HepG2 (cell line): ENCODE measurements around the gene PSD4. TPM values are rescaled to one million over a fixed set of nuclear protein-coding genes. Genes with fewer than 3 reads are reported as not detected.

ENCODE experiments used
- CEBPG ChIP-seq: IDR thresholded peaks from 2 replicates; pipeline ENCODE4 v1.6.1; 2016
- CREB3 ChIP-seq: sonication (generic); formaldehyde crosslinking; IDR thresholded peaks from 2 replicates; pipeline ENCODE4 v1.5.0; 2020; ENCODE audit warnings: missing genetic modification reagents
- E2F1 ChIP-seq: sonication (generic); formaldehyde crosslinking; IDR thresholded peaks from 2 replicates; pipeline ENCODE4 v1.5.0; 2020; ENCODE audit warnings: missing genetic modification reagents
- FOXA3 ChIP-seq: IDR thresholded peaks from 2 replicates; pipeline ENCODE4 v1.6.1; 2016; ENCODE audit warnings: missing genetic modification reagents, missing compliant biosample characterization
- GTF3A ChIP-seq: sonication (generic); formaldehyde crosslinking; conservative IDR thresholded peaks from 2 replicates; pipeline ENCODE4 v1.4.0; 2020; ENCODE audit warnings: mild to moderate bottlenecking, missing genetic modification reagents
- HMG20B ChIP-seq: conservative IDR thresholded peaks from 2 replicates; pipeline ENCODE4 v1.6.1; 2016; ENCODE audit warnings: missing genetic modification reagents, missing compliant biosample characterization
- KDM5A ChIP-seq: fragments of 200-600 bp; sonication (generic); IDR thresholded peaks from 2 replicates; pipeline ENCODE4 v1.7.0; 2018; ENCODE audit warnings: antibody characterized with exemption, mild to moderate bottlenecking, low read length, borderline replicate concordance
- KDM6A ChIP-seq: IDR thresholded peaks from 2 replicates; pipeline ENCODE4 v1.6.1; 2016; ENCODE audit warnings: low read depth
- NFKB2 ChIP-seq: sonication (generic); formaldehyde crosslinking; IDR thresholded peaks from 2 replicates; pipeline ENCODE4 v1.4.0; 2020; ENCODE audit warnings: missing genetic modification reagents, borderline replicate concordance
- PRMT3 ChIP-seq: sonication (generic); formaldehyde crosslinking; IDR thresholded peaks from 2 replicates; pipeline ENCODE4 v1.8.1; 2022; ENCODE audit warnings: low read depth, mild to moderate bottlenecking, moderate library complexity, missing genetic modification reagents, borderline replicate concordance
- RERE ChIP-seq: IDR thresholded peaks from 2 replicates; pipeline ENCODE4 v1.6.1; 2016; ENCODE audit warnings: low read depth, missing genetic modification reagents, missing compliant biosample characterization
- RXRB ChIP-seq: IDR thresholded peaks from 2 replicates; pipeline ENCODE4 v1.6.1; 2016; ENCODE audit warnings: borderline replicate concordance, missing genetic modification reagents, missing compliant biosample characterization
- SOX5 ChIP-seq: IDR thresholded peaks from 2 replicates; pipeline ENCODE4 v1.6.1; 2016; ENCODE audit warnings: borderline replicate concordance
- THAP11 ChIP-seq: IDR thresholded peaks from 2 replicates; pipeline ENCODE4 v1.6.1; 2016; ENCODE audit warnings: missing biosample characterization, missing genetic modification reagents
- THAP9 ChIP-seq: sonication (generic); formaldehyde crosslinking; IDR thresholded peaks from 2 replicates; pipeline ENCODE4; 2020; ENCODE audit warnings: missing genetic modification reagents, mild to moderate bottlenecking, borderline replicate concordance
- ZNF20 ChIP-seq: sonication (generic); formaldehyde crosslinking; IDR thresholded peaks from 2 replicates; pipeline ENCODE4 v1.4.0; 2020; ENCODE audit warnings: mild to moderate bottlenecking, moderate library complexity, missing genetic modification reagents
- ZNF737 ChIP-seq: sonication (generic); formaldehyde crosslinking; IDR thresholded peaks from 2 replicates; pipeline ENCODE4 v1.5.0; 2020; ENCODE audit warnings: missing genetic modification reagents, mild to moderate bottlenecking, borderline replicate concordance
- ZNF784 ChIP-seq: sonication (generic); formaldehyde crosslinking; IDR thresholded peaks from 2 replicates; pipeline ENCODE4 v1.5.1; 2020; ENCODE audit warnings: missing genetic modification reagents, mild to moderate bottlenecking, borderline replicate concordance
- ZNF790 ChIP-seq: sonication (generic); formaldehyde crosslinking; IDR thresholded peaks from 2 replicates; pipeline ENCODE4 v1.8.0; 2022; ENCODE audit warnings: missing genetic modification reagents, mild to moderate bottlenecking, borderline replicate concordance
- ZNF839 ChIP-seq: sonication (generic); formaldehyde crosslinking; IDR thresholded peaks from 2 replicates; pipeline ENCODE4 v1.4.0; 2020; ENCODE audit warnings: missing genetic modification reagents, mild to moderate bottlenecking, borderline replicate concordance
- polyA plus RNA-seq, 8 experiments: library from polyadenylated mRNA; depleted of rRNA in 3 of 8; stranded (reverse) in 7 of 8; unstranded in 1 of 8; fragments of >200 nt; fragmentation: Illumina TruSeq in 4 of 8; extraction: Trizol in 4 of 8; gene quantifications; 2 replicates each; pipeline versions ENCODE4 v1.2.1 to v1.2.3, GENCODE V29; 2011 to 2016; ENCODE audit warnings: low read depth in 4 of 8, missing spikeins in 1 of 8, mixed read lengths in 1 of 8; ENCODE audit not compliant: insufficient read depth in 1 of 8
- total RNA-seq, 5 experiments: library from RNA; depleted of rRNA; stranded (reverse); fragments of >200 nt; fragmentation: Illumina TruSeq; extraction: Trizol; gene quantifications; 2 replicates each; pipeline ENCODE4 v1.2.3, GENCODE V29; 2016; ENCODE audit warnings: low read depth in 1 of 5

The PSD4 gene
- total and polyA plus RNA-seq, 2 of the 13 experiments (the other 11 are each of a cell fraction or from before 2014, with no cell fraction given): 5.8 to 9.4 TPM

GRCh38 chr2:113166187-113166645 is 7.6 kb upstream of the PSD4 start (continued):
- TF ChIP-seq ZNF784 (CRISPR knock-in tag): no peak
- no peak for TF ChIP-seq E2F1 (CRISPR knock-in tag)
- no peak for TF ChIP-seq CEBPG (CRISPR knock-in tag)
- TF ChIP-seq GTF3A (CRISPR knock-in tag): no peak
- 0 out of 2 replicates have a peak, but pooled peaks have one; percentile 21 for TF ChIP-seq THAP11 (CRISPR knock-in tag)
- no peak for TF ChIP-seq CREB3
- TF ChIP-seq RXRB (CRISPR knock-in tag): peak; percentile 83
- TF ChIP-seq SOX5 (CRISPR knock-in tag): peak; percentile 58
- TF ChIP-seq KDM6A (CRISPR knock-in tag): 0 out of 2 replicates have a peak, but pooled peaks have one; percentile 36
- no peak for TF ChIP-seq THAP9
- TF ChIP-seq ZNF20: no peak
- no peak for TF ChIP-seq HMG20B
- TF ChIP-seq FOXA3 (CRISPR knock-in tag): no peak; the same call in none of the 2 replicates
- TF ChIP-seq ZNF839 (CRISPR knock-in tag): no peak
- no peak for TF ChIP-seq NFKB2 (CRISPR knock-in tag)
- TF ChIP-seq PRMT3 (CRISPR knock-in tag): no peak
- no peak for TF ChIP-seq ZNF790 (CRISPR knock-in tag)
- no peak for TF ChIP-seq RERE (CRISPR knock-in tag)
- TF ChIP-seq ZNF737 (CRISPR knock-in tag): no peak
- no peak for TF ChIP-seq KDM5A
